IMR-90 (cell line): ENCODE data around the gene IMMP1L. TPM values are rescaled to one million over a fixed set of nuclear protein-coding genes. Genes with fewer than 3 reads are reported as not detected.

Experiments
- ATAC-seq: fragments of 200-7000 bp; cut with Tn5 transposase; 2 replicates; pipeline ENCODE4 v1.9.1; 2020; ENCODE audit warnings: low read depth, mild to moderate bottlenecking, moderate library complexity
- BruUV-seq: library from RNA; stranded (reverse); fragments of 400-500 nt; replicated peaks from 2 replicates; lab custom pipeline; 2021; lab: Mats Ljungman, UMichigan
- CTCF ChIA-PET: fragments of 300-600 bp; formaldehyde crosslinking; extraction: SDS; loops from one replicate; lab custom pipeline; 2021; ENCODE audit warnings: antibody characterized with exemption; lab: Yijun Ruan, JAX
- POLR2A ChIA-PET: fragments of 300-600 bp; sonication (Branson Sonifier 250); formaldehyde crosslinking; loops from one replicate; lab custom pipeline; 2022; ENCODE audit warnings: antibody characterized with exemption; ENCODE audit not compliant: unreplicated experiment; lab: Charles Lee
- DNase-seq: peaks from one replicate; pipeline ENCODE4 v3.0.0; 2013
- H2AFZ ChIP-seq: replicated peaks from 2 replicates; pipeline ENCODE3; 2013; ENCODE audit warnings: low read length, mild to moderate bottlenecking; ENCODE audit not compliant: poor library complexity
- H2AK5ac ChIP-seq: 2 replicates; pipeline ENCODE4 v1.6.1; 2013; ENCODE audit warnings: low read depth, low read length, inconsistent platforms
- H2AK9ac ChIP-seq: replicated peaks from 2 replicates; pipeline ENCODE3; 2013; ENCODE audit warnings: mild to moderate bottlenecking, low read depth, low read length, moderate library complexity; ENCODE audit not compliant: poor library complexity
- H2BK120ac ChIP-seq: 2 replicates; pipeline ENCODE4 v1.6.1; 2013; ENCODE audit warnings: low read depth, low read length, inconsistent platforms
- H2BK15ac ChIP-seq: 3 replicates; pipeline ENCODE4 v1.6.1; 2013; ENCODE audit warnings: low read depth, low read length, inconsistent platforms
- H2BK20ac ChIP-seq: 2 replicates; pipeline ENCODE4 v1.6.1; 2013; ENCODE audit warnings: low read depth, mild to moderate bottlenecking, inconsistent platforms, low read length, moderate library complexity
- H2BK5ac ChIP-seq: 2 replicates; pipeline ENCODE4 v1.6.1; 2013; ENCODE audit warnings: mild to moderate bottlenecking, low read depth, low read length, inconsistent platforms; ENCODE audit not compliant: poor library complexity, severe bottlenecking
- H3K14ac ChIP-seq: replicated peaks from 2 replicates; pipeline ENCODE4 v1.6.1; 2013; ENCODE audit warnings: low read depth, low read length, inconsistent platforms
- H3K18ac ChIP-seq: 2 replicates; pipeline ENCODE4 v1.6.1; 2013; ENCODE audit warnings: low read depth, low read length, control low read depth
- H3K23ac ChIP-seq: 2 replicates; pipeline ENCODE4 v1.6.1; 2013; ENCODE audit warnings: low read depth, low read length, inconsistent platforms
- H3K27ac ChIP-seq: 2 replicates; pipeline ENCODE4 v1.5.1; 2013; ENCODE audit warnings: mild to moderate bottlenecking, control low read depth, low read length; ENCODE audit not compliant: insufficient read depth
- H3K27me3 ChIP-seq: 2 replicates; pipeline ENCODE4 v1.6.1; 2013; ENCODE audit warnings: low read length; ENCODE audit not compliant: control insufficient read depth, insufficient read depth
- H3K36me3 ChIP-seq: 2 replicates; pipeline ENCODE4 v1.6.1; 2013; ENCODE audit warnings: low read length, mixed read lengths; ENCODE audit not compliant: control insufficient read depth, insufficient read depth
- H3K4ac ChIP-seq: 2 replicates; pipeline ENCODE4 v1.6.1; 2013; ENCODE audit warnings: low read depth, low read length, inconsistent platforms
- H3K4me1 ChIP-seq: 2 replicates; pipeline ENCODE4 v1.6.1; 2013; ENCODE audit warnings: low read length, mixed read lengths; ENCODE audit not compliant: control insufficient read depth, insufficient read depth
- H3K4me2 ChIP-seq: 2 replicates; pipeline ENCODE4 v1.6.1; 2013; ENCODE audit warnings: low read depth, mild to moderate bottlenecking, control low read depth, low read length, moderate library complexity
- H3K4me3 ChIP-seq: 2 replicates; pipeline ENCODE4 v1.5.1; 2013; ENCODE audit warnings: low read depth, mild to moderate bottlenecking, control low read depth, low read length, moderate library complexity; ENCODE audit not compliant: insufficient read depth
- H3K56ac ChIP-seq: 2 replicates; pipeline ENCODE4 v1.6.1; 2013; ENCODE audit warnings: low read length, inconsistent platforms; ENCODE audit not compliant: insufficient read depth; ENCODE audit errors: extremely low read depth
- H3K79me1 ChIP-seq, 2 experiments: 2 replicates each; pipeline ENCODE4 v1.6.1; 2013; ENCODE audit warnings: low read length in 2 of 2, inconsistent platforms in 1 of 2, low read depth in 1 of 2
- H3K9ac ChIP-seq: 2 replicates; pipeline ENCODE4 v1.6.1; 2013; ENCODE audit warnings: low read depth, low read length, control low read depth
- H3K9me1 ChIP-seq: 2 replicates; pipeline ENCODE4 v1.6.1; 2013; ENCODE audit warnings: low read length, inconsistent platforms; ENCODE audit not compliant: insufficient read depth
- H3K9me3 ChIP-seq: 2 replicates; pipeline ENCODE4 v1.6.1; 2013; ENCODE audit warnings: low read length; ENCODE audit not compliant: control insufficient read depth, insufficient read depth
- H4K20me1 ChIP-seq: 2 replicates; pipeline ENCODE4 v1.6.1; 2013; ENCODE audit warnings: low read length, inconsistent platforms; ENCODE audit not compliant: insufficient read depth
- H4K5ac ChIP-seq: 2 replicates; pipeline ENCODE4 v1.6.1; 2013; ENCODE audit warnings: mild to moderate bottlenecking, low read depth, low read length, control low read depth
- H4K8ac ChIP-seq, 2 experiments: 2 replicates each; pipeline ENCODE4 v1.6.1; 2013; ENCODE audit warnings: low read depth in 2 of 2, low read length in 2 of 2, control low read depth in 1 of 2, inconsistent platforms in 1 of 2
- H4K91ac ChIP-seq: 2 replicates; pipeline ENCODE4 v1.6.1; 2013; ENCODE audit warnings: low read depth, low read length, inconsistent platforms; ENCODE audit not compliant: insufficient read depth
- BHLHE40 ChIP-seq: fragments of 150-350 bp; IDR thresholded peaks from 2 replicates; pipeline ENCODE4 v1.6.1; 2016; ENCODE audit warnings: mild to moderate bottlenecking, low read depth, low read length
- CEBPB ChIP-seq: IDR thresholded peaks from 2 replicates; pipeline ENCODE4 v1.6.1; 2012; ENCODE audit warnings: low read depth, low read length, improper control_type of control experiment
- CHD1 ChIP-seq: IDR thresholded peaks from 2 replicates; pipeline ENCODE4 v1.6.1; 2012; ENCODE audit warnings: low read depth, low read length, improper control_type of control experiment
- FOS ChIP-seq: fragments of 150-350 bp; IDR thresholded peaks from 2 replicates; pipeline ENCODE4 v1.6.1; 2016; ENCODE audit warnings: low read depth, low read length
- MAFK ChIP-seq: IDR thresholded peaks from 2 replicates; pipeline ENCODE4 v1.6.1; 2012; ENCODE audit warnings: low read depth, low read length, improper control_type of control experiment
- MAZ ChIP-seq: IDR thresholded peaks from 2 replicates; pipeline ENCODE4 v1.6.1; 2012; ENCODE audit warnings: low read depth, mild to moderate bottlenecking, low read length, improper control_type of control experiment, moderate library complexity, borderline replicate concordance
- MXI1 ChIP-seq: IDR thresholded peaks from 2 replicates; pipeline ENCODE4 v1.6.1; 2012; ENCODE audit warnings: low read depth, mild to moderate bottlenecking, low read length, moderate library complexity, borderline replicate concordance
- NFE2L2 ChIP-seq: fragments of 150-350 bp; IDR thresholded peaks from 2 replicates; pipeline ENCODE4 v1.6.1; 2016; ENCODE audit warnings: low read depth, mild to moderate bottlenecking, low read length
- POLR2A ChIP-seq: IDR thresholded peaks from 2 replicates; pipeline ENCODE4 v1.6.1; 2012; ENCODE audit warnings: mild to moderate bottlenecking, low read depth, low read length
- RAD21 ChIP-seq: IDR thresholded peaks from 2 replicates; pipeline ENCODE4 v1.6.1; 2012; ENCODE audit warnings: low read length, improper control_type of control experiment
- RCOR1 ChIP-seq: IDR thresholded peaks from 2 replicates; pipeline ENCODE4 v1.6.1; 2012; ENCODE audit warnings: mild to moderate bottlenecking, low read length, improper control_type of control experiment; ENCODE audit not compliant: insufficient replicate concordance
- RFX5 ChIP-seq: IDR thresholded peaks from 2 replicates; pipeline ENCODE4 v1.8.0; 2012; ENCODE audit warnings: low read depth, mild to moderate bottlenecking, low read length, moderate library complexity
- SMC3 ChIP-seq: fragments of 150-350 bp; IDR thresholded peaks from 2 replicates; pipeline ENCODE4 v1.6.1; 2016; ENCODE audit warnings: low read depth, mild to moderate bottlenecking, antibody characterized with exemption, low read length, moderate library complexity
- WGBS, 2 experiments: methylation state at CpG; one replicate each; pipeline versions ENCODE4 v1.1.5 to v1.1.7; 2013; ENCODE audit warnings: missing lambda C conversion rate in 2 of 2; ENCODE audit not compliant: insufficient read length in 1 of 2; ENCODE audit errors: extremely low coverage in 2 of 2; 5-methylcytosine and 5-hydroxymethylcytosine counted together
- dilution Hi-C: fragments of 300-500 bp; cut with HindIII; formaldehyde crosslinking; loops from one replicate; pipeline ENCODE4 v1.14.3; 2018; ENCODE audit warnings: low sequenced_read_pairs; ENCODE audit not compliant: unreplicated experiment
- in situ Hi-C: fragments of 300-500 bp; cut with MboI; formaldehyde crosslinking; loops from 3 replicates; pipeline ENCODE4 v1.14.3; 2019; ENCODE audit warnings: low sequenced_read_pairs, inconsistent platforms, mixed read lengths
- intact Hi-C: fragments of 100-400 bp; cut with micrococcal nuclease; formaldehyde crosslinking; loops from 2 replicates; pipeline ENCODE4 v1.10.0; 2022
- polyA plus RNA-seq, 3 experiments: library from polyadenylated mRNA; depleted of rRNA; stranded (reverse); fragments of >200 nt; gene quantifications; 2 replicates each; pipeline ENCODE4 v1.2.3, GENCODE V29; 2012; ENCODE audit warnings: low replicate concordance in 1 of 3
- total RNA-seq: library from RNA; depleted of rRNA; stranded (reverse); fragments of >200 nt; gene quantifications from 2 replicates; pipeline ENCODE4 v1.2.3, GENCODE V29; 2012
- TF ChIP-seq, protein P1 (sequence below): fragments of 150-350 bp; IDR thresholded peaks from 2 replicates; pipeline ENCODE4 v1.6.1; 2016; ENCODE audit warnings: low read depth, mild to moderate bottlenecking, low read length, moderate library complexity, borderline replicate concordance
- TF ChIP-seq, protein P2 (sequence below): fragments of 150-350 bp; IDR thresholded peaks from 2 replicates; pipeline ENCODE4 v1.6.1; 2017; ENCODE audit warnings: mild to moderate bottlenecking, antibody characterized with exemption, low read length, low read depth
- TF ChIP-seq, protein P3 (sequence below): conservative IDR thresholded peaks from 2 replicates; pipeline ENCODE4 v1.5.1; 2012; ENCODE audit warnings: mild to moderate bottlenecking, low read depth, low read length, improper control_type of control experiment

Gene IMMP1L
- total and polyA plus RNA-seq, 2 of the 4 experiments (the other 2 are of a cell fraction), result 5.0 to 10.7 TPM

DNA sequence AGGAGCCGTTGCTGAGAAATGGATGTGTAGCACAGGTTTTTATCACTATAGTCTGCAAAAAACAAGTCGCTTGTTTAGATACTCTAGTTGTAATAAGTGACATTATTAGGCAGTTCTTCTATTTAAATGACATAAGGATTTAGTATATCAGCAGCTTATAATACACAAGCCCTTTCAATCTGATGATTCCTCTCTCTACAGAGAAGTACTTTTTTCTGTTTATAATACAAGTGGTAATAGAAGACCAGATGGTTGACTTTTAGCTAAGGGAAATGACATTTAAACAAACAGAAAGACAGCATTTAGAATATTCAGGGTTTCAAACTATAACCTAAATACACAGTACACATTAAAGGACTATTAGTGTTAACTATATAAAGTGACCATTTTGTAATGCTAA is 60.4 kb downstream of the IMMP1L start:
- ATAC-seq (peak; percentile 53; the same call in 1 of the 2 replicates), DNase-seq (peak; percentile 1)

More for the DNA sequence above, 60.4 kb downstream of the IMMP1L start:
- H2BK120ac ChIP-seq, result no peak overlapping the region
- H4K91ac ChIP-seq, result no peak overlapping the region
- no peak overlapping the region for H2AK9ac ChIP-seq
- no peak overlapping the region for H4K5ac ChIP-seq
- no peaks in the 10 kb centered on the region for H3K9me3 ChIP-seq
- no peak overlapping the region for H3K23ac ChIP-seq
- in situ Hi-C loops, result no loop called here
- CTCF ChIA-PET, result interaction anchor here (0.7 kb wide), 1 partner anchor 51 kb away, joined by 3 read pairs; no protein-coding TSS in a partner anchor
- no peaks in the 10 kb centered on the region for H3K27me3 ChIP-seq
- no peak overlapping the region for H3K4me2 ChIP-seq
- intact Hi-C loops, result no loop called here
- no peaks in the 10 kb centered on the region for H4K20me1 ChIP-seq
- no peak overlapping the region for H3K14ac ChIP-seq
- no peak overlapping the region for H2BK5ac ChIP-seq
- dilution Hi-C loops, result no loop called here
- no peak for TF ChIP-seq NFE2L2
- TF ChIP-seq SMC3, result no peak
- no peak for TF ChIP-seq RFX5
- TF ChIP-seq RCOR1, result no peak
- no peak for TF ChIP-seq CEBPB
- no peak for TF ChIP-seq BHLHE40
- TF ChIP-seq MAZ, result no peak
- TF ChIP-seq FOS, result no peak
- TF ChIP-seq POLR2A, result no peak
- no peak for TF ChIP-seq MXI1
- TF ChIP-seq, protein P1, sequence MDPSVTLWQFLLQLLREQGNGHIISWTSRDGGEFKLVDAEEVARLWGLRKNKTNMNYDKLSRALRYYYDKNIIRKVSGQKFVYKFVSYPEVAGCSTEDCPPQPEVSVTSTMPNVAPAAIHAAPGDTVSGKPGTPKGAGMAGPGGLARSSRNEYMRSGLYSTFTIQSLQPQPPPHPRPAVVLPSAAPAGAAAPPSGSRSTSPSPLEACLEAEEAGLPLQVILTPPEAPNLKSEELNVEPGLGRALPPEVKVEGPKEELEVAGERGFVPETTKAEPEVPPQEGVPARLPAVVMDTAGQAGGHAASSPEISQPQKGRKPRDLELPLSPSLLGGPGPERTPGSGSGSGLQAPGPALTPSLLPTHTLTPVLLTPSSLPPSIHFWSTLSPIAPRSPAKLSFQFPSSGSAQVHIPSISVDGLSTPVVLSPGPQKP, result no peak
- TF ChIP-seq, protein P2, sequence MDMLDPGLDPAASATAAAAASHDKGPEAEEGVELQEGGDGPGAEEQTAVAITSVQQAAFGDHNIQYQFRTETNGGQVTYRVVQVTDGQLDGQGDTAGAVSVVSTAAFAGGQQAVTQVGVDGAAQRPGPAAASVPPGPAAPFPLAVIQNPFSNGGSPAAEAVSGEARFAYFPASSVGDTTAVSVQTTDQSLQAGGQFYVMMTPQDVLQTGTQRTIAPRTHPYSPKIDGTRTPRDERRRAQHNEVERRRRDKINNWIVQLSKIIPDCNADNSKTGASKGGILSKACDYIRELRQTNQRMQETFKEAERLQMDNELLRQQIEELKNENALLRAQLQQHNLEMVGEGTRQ, result no peak
- no peak for TF ChIP-seq MAFK
- TF ChIP-seq, protein P3, sequence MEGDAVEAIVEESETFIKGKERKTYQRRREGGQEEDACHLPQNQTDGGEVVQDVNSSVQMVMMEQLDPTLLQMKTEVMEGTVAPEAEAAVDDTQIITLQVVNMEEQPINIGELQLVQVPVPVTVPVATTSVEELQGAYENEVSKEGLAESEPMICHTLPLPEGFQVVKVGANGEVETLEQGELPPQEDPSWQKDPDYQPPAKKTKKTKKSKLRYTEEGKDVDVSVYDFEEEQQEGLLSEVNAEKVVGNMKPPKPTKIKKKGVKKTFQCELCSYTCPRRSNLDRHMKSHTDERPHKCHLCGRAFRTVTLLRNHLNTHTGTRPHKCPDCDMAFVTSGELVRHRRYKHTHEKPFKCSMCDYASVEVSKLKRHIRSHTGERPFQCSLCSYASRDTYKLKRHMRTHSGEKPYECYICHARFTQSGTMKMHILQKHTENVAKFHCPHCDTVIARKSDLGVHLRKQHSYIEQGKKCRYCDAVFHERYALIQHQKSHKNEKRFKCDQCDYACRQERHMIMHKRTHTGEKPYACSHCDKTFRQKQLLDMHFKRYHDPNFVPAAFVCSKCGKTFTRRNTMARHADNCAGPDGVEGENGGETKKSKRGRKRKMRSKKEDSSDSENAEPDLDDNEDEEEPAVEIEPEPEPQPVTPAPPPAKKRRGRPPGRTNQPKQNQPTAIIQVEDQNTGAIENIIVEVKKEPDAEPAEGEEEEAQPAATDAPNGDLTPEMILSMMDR, result no peak
- no peak for TF ChIP-seq CHD1
- TF ChIP-seq RAD21, result no peak
- H2AFZ ChIP-seq, result no peak overlapping the region
- no peak overlapping the region for H2BK20ac ChIP-seq
- no peak overlapping the region for H4K8ac ChIP-seq
- no peak overlapping the region for H3K27ac ChIP-seq
- no peaks in the 10 kb centered on the region for H3K79me1 ChIP-seq
- BruUV-seq, result no TSS peak
- no peaks in the 10 kb centered on the region for H3K36me3 ChIP-seq
- no peak overlapping the region for H3K4ac ChIP-seq
- H2BK15ac ChIP-seq, result no peak overlapping the region
- WGBS, 2 experiments, result no CpG with 5 or more reads among the region's 2 CpGs
- no peak overlapping the region for H3K4me3 ChIP-seq
- H3K9me1 ChIP-seq, result no peaks in the 10 kb centered on the region
- H3K56ac ChIP-seq, result no peak overlapping the region
- POLR2A ChIA-PET, result no interaction called here
- no peak overlapping the region for H3K18ac ChIP-seq
- H3K9ac ChIP-seq, result no peak overlapping the region
- no peak overlapping the region for H2AK5ac ChIP-seq
- H3K4me1 ChIP-seq, result no peaks in the 10 kb centered on the region; the same call in 1 of the 2 replicates
